ENCODE data around the gene ETS1.

DNA sequence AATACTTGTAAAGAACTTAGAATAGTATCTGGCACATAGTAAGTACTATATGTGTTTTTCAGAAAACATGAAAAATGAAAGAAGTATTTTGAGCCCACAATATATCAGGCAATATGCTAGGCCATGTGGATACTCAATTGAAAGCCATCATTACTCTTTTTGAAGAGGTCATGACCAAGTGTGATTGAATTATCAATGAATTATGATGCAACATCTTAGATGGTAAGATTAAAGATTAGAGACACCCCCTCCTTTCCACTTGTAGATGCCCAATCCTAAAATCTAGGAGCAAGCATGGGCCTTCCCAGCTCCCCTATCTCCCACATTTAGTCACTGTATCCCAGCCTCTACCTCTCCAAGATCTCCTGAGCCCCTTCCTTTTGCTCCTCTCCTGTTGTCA lies 154.4 kb downstream of the ETS1 start:
- no peak for TF ChIP-seq POLR2A (IDR thresholded peaks at IDR 0.05)
- TF ChIP-seq, protein P1, sequence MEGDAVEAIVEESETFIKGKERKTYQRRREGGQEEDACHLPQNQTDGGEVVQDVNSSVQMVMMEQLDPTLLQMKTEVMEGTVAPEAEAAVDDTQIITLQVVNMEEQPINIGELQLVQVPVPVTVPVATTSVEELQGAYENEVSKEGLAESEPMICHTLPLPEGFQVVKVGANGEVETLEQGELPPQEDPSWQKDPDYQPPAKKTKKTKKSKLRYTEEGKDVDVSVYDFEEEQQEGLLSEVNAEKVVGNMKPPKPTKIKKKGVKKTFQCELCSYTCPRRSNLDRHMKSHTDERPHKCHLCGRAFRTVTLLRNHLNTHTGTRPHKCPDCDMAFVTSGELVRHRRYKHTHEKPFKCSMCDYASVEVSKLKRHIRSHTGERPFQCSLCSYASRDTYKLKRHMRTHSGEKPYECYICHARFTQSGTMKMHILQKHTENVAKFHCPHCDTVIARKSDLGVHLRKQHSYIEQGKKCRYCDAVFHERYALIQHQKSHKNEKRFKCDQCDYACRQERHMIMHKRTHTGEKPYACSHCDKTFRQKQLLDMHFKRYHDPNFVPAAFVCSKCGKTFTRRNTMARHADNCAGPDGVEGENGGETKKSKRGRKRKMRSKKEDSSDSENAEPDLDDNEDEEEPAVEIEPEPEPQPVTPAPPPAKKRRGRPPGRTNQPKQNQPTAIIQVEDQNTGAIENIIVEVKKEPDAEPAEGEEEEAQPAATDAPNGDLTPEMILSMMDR (IDR thresholded peaks at IDR 0.05): no peak
- TF ChIP-seq EP300 (IDR thresholded peaks at IDR 0.05): no peak
